COLO668 (cell line): ENCODE data around the gene HDC.

Experiments
- DNase-seq: peaks from one replicate; lab custom pipeline; 2025; ENCODE audit not compliant: unreplicated experiment; lab: John Stamatoyannopoulos, UW

The HDC gene, protein sequence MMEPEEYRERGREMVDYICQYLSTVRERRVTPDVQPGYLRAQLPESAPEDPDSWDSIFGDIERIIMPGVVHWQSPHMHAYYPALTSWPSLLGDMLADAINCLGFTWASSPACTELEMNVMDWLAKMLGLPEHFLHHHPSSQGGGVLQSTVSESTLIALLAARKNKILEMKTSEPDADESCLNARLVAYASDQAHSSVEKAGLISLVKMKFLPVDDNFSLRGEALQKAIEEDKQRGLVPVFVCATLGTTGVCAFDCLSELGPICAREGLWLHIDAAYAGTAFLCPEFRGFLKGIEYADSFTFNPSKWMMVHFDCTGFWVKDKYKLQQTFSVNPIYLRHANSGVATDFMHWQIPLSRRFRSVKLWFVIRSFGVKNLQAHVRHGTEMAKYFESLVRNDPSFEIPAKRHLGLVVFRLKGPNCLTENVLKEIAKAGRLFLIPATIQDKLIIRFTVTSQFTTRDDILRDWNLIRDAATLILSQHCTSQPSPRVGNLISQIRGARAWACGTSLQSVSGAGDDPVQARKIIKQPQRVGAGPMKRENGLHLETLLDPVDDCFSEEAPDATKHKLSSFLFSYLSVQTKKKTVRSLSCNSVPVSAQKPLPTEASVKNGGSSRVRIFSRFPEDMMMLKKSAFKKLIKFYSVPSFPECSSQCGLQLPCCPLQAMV

DNA sequence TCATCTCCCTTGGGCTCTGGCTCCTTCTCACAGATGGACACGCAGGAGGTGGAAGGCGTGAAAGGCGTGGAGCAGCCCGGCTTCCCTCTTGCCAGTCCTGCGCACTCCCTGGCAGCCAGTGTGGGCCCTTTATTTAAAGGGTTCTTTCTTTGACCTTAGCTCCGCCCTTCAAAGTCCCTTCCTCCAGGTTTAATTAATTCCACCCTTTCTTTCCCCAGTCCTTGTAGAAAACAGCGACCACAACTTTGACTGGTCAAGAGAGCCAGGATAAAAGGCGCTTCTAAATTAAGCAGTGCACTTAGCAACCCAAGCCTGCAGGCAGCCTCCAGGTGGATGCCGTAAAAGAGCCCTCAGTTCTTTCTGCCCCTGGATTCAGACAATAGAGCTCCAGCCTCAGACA lies at the start of gene HDC:
Gene HDC, minus strand, starts transcription at position 107 of the 400 bp plus-strand sequence. Its CDS starts 103 bp downstream, at position 4.
- no peak for DNase-seq

DNA sequence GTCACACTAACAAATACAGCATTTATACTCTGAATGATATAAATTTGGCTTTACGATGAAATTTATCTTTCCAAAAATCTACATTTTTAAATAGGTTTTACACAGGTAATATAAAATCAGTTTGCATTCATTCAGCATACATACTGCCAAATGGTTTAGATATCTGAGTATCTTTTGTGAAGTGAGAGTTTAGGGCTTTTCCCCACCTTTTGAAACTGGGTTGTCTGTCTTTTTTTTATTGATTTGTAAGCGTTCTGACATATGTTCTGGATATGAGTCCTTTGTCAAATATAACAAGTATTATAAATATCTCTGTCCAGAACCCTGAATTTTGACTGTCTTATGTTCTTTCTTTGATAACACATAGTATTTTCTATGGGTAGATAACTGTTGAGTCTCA lies 47.1 kb upstream of the HDC start:
- DNase-seq = no peak

DNA sequence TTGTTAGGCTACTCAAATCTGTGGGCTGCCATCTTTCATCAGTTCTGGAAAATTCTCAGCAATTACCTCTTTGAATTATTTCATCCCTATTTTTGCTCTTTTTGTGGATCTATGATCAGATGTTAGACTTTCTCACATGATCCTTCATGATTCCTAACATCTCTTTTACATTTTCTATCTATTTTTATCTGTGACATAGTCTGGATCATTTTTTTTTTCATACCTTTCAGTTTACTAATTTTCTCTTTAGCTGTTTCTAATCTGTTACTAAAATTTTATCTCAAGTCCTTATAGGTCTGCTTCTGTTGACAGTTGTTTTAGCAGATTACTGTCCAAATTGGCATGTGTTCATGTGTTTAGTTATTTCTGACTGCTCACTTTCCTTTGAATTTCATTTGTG lies 42.3 kb upstream of the HDC start:
- no peak for DNase-seq

DNA sequence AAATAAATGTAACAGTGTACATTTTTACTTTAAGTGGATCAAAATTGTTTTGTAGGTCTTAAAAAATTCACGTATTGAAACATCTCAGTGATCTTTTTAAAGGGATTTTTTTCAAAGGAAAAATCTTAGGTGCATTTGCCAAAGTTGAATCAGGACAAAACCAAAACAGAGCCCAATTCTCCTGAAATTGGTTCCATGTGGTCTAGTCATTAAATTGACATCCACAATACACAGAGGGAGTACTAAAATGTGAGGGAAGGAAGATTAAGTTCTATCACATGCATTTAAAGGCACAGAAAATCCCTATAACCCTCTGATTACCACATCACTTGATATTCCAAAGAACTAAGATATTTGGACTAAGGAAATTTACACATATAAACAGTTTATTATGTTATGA lies 39.3 kb upstream of the HDC start:
- no peak for DNase-seq

DNA sequence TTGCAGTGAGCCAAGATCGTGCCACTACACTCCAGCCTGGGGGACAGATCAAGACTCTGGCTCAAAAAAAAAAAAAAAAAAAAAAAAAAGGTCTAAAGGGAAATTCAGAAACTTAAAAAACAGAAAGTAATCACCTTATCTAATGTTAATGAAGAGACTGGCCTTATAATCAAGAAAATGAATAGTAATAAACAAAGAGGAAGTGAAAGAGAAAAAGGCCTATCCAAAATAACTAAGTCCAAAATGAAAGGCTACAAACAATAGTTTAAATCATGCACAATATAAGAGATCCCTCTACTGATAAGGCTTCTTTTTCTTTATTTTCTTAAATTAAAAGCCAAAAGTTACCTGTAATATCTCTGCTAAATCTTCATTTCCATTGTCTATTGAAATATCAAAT lies 37.1 kb upstream of the HDC start:
- DNase-seq = no peak

DNA sequence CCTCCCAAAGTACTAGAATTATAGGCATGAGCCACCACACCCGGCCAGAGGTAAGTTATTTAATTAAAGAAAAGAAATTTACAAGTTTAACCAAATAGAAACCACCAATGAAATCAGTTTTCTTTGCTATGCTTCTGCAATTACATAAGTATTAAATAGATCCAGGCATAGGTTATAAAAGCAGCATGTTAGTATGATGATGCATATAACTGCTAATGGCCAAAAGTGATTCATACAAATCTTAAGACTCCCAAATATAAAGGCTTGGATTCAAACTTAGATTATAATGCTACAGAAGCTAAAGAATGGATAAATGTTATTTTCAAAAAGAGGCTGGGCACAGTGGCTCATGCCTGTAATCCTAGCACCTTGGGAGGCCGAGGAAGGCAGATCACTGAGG lies 32.8 kb upstream of the HDC start:
- DNase-seq = no peak

DNA sequence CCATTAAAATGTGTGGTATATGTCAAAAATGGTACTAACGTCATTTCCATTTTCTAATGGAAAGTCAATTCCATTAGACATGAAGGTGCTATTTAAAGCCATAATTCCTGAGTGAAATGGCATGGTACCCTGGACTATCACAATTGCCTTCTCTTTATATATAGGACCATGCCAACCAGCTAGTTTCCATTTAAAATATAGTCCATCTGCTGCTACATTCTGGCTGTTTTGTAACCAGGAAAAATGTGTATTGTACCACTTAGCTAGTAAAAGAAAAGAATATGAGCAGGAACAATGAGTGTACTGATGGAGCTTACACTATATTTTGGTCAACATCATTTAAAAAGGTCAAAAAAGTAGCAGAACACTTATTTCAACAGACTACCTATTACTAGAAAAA lies 30.4 kb upstream of the HDC start:
- no peak for DNase-seq

DNA sequence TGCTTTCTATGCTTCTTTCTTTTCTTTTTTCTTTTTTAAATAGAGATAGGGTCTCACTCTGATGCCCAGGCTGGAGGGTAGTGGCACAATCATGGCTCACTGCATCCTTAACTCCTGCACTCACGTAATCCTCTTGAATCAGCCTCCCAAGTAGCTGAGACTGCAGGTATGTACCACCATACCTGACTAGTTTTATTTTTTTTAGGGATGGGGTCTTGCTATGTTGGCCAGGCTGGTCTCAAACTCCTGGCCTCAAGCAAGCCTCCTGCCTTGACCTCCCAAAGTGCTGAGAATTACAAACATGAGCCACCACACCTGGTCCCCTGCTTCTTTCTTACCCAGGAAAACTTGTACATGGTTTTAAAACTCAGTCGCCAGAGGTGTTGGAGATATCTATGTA lies 24.2 kb upstream of the HDC start:
- DNase-seq = no peak

DNA sequence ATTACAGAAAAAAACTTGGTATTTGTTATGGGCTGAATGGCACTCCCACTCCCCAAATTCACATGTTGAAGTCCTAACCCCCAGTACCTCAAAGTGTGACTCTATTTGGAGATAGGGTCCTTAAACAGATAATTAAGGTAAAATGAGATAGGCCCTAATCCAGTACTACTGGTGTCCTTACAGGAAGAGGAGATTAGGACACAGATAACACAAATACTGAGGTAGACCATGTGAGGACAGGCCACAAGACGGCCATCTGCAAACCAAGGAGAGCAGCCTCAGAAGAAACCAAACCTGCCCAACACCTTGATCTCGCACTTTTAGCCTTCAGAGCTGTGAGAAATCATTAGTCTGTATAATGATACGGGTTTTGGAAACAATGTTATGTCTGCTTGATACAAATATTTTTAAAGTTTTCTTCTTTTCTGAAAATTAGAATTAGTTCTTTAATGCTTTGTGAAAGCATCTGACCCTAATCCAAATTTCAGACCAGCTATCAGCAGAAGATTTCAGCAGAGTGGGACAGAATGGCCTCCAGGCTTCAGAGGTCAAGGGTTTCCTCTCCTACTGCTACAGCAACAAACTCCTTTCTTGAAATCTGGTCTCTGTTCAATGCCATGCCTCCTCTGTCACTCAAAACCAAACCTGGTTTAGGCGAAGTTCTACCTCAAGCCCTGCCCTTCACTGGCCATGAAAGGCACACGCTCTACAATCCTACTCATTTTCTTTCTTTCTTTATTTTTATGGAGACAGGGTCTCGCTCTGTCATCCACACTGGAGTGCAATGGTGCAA lies 22.0 kb upstream of the HDC start:
- DNase-seq = no peak

DNA sequence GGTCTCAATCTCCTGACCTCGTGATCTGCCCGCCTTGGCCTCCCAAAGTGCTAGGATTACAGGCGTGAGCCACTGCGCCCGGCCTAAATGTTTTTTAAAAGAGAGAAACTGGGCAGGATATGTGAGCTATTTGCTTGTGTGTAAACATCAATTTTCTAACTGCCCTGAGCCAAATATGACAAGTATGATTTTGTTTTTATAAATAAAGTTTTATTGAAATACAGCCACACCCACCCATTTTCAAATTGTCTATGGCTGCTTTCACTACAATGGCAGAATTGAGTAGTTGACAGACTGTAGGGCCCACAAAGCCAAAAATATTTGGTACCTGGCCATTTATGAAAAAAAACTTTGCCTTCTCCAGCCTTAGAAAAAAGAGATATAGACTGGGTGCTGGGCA lies 15.9 kb upstream of the HDC start:
- DNase-seq = no peak

DNA sequence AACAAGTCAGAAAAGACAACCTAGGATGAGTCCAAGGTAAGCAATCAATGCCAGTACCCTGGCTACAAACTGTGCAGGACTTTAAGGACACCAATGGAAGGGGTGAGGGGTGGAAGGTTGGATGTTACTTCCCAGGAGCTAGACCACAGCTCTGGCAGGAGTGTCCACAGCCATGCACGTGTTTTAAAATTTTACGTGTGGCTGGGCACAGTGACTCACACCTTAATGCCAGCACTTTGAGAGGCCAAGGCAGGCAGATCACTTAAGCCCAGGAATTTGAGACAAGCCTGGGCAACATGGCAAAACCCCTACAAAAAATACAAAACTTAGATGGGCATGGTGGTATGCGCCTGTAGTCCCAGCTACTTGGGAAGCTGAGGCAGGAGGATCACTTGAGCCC lies 14.7 kb upstream of the HDC start:
- DNase-seq = no peak

DNA sequence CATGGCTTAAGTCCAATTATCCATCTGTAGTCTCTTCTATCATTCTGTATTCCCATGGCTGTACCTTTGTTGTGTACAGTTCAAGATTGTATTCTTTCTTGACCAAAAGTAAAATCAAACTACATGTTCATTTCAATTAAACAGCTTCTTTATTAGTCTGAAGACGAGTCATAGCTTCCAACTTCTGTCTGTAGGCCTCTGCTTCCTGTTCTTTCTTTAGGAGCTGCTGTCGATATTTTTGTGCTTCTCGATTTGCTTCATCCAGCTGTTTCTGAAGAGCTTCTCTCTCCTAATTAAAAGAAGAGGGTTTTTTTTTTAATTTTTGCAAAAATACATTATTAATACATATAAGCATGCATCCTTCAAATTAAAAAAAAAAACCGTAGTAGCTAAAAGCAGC lies 13.0 kb upstream of the HDC start:
- DNase-seq = no peak

DNA sequence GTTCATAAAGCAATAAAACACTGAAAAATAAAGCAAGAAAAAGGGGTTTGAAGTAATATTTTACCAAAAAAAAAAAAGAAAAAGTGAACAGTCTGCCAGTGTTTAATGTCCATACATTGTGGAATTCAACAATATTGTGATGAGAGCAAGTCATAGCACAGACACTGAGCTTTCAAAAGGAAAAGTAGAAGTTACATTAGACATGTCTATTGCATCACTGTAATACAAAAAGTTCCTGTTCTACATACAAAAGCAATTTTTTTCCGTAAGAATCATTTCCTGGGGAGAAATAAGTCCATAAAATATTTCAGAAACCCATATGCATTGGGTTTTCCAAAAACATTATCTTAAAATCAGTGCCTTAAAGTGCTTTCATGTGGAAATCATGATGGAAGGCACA lies 11.8 kb upstream of the HDC start:
- no peak for DNase-seq

DNA sequence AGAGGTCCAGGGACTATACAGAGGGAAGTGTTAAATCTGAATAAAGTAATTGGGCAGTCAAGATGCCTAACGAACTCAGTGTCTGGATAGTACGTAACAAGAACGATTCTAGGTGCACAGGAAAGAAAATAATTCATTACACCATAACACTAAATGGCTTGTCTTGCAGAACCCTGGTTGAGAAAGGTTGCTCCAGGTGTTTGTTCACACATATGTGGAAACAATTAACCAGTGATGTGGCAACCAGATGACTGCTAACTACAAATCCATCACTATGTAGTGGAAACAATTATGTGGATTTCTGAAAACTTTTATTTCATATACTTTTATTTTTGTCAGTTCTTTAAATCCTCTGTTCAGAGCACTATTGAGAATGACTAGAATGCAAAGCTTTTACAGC lies 10.4 kb upstream of the HDC start:
- no peak for DNase-seq

DNA sequence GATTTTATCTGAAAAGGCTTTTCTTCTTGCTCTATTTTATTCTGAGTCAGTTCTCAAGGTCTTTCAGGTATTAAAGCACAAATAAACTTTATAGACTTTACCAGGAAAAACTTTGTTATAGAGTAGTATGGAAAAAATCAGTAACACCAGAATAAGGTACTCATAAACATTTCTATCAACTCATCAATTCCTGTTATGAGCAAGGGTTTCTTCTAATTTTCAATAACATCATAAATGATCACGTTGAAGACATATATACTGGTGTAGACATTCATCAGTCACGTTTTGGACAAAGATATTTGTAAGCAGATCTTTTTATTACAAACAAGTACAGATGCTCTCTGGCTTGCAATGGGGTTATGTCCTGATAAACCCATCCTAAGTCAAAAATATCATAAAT lies 9.6 kb upstream of the HDC start:
- no peak for DNase-seq

DNA sequence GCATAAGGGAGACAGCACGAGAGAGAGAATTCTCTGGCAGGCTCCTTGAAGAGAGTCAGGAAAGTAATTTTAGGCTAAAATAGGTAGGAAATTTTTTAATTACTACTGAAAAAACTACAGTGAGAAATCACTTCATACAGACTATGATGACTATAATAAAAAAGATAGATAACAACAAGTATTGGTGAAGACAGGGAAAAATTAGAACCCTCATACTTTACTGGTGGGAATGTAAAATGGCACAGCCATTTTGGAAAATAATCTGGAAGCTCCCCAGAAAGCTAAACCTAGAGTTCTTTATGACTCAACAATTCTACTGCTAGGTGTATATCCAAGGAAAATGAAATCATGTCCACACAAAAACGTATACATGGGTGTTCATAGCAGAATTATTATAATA lies 2.1 kb upstream of the HDC start:
- no peak for DNase-seq

DNA sequence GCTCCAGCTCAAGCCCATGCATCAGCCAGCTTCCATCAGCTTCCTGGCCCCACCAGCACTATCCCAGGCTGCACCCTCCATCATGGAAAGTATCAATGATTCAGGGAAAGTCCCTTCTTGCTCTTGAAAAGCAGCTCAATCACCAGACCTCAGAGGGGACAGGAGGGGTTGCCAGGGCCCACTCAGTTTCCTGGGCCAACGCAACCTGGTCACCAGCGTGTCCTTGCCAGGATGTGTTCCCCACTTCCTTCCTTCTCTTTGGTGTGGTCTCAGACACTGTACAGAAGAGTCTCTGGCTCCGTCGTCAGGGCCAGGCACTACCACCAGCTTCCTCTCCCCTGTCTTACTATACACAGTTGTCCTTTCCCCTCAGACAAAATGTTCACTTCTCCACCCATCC lies 3.0 kb downstream of the HDC start:
- no peak for DNase-seq

DNA sequence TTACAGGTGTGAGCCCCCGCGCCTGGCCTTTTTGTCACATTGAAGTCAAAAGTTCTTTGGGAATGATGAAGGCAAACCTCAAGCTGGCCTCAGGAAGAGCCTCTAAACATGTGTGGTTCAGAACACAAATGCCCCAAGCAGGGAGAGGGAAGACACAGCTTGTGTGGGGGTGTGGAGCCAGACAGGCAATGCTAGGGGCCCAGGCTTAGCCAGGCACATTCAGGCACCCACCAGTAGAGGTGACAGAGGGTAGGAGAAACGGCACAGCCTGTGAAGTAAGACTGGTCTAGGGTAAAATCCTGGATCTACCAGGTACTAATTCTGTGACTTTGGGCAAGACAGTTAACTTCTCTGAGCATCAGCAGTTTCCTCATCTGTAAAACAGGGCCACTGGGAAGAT lies 3.5 kb downstream of the HDC start:
- DNase-seq = no peak

DNA sequence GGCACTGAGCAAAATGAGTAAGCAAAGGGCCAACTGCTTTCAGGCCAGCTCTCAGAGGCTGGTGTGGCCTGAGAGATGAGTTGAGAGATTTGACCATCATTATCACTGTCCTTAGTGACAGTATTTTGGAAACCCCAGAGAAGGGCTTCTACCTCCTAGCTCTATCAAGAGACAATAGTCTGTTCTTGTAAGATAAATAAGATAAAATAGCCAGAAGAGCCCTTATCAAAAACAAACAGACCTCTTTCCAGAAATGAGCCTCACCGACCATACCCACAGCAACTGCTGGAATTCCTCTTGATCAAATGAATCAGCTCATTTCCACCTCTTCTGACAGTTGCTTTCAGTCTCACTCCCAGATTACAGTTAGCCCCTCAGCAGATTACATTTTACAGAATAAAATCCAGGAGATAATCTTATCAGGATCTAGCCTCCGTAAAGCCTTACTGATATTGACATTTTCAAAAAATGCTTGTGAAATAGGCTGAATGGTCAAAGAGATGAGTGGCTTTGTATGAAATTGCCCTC lies 4.5 kb downstream of the HDC start:
- DNase-seq = no peak

DNA sequence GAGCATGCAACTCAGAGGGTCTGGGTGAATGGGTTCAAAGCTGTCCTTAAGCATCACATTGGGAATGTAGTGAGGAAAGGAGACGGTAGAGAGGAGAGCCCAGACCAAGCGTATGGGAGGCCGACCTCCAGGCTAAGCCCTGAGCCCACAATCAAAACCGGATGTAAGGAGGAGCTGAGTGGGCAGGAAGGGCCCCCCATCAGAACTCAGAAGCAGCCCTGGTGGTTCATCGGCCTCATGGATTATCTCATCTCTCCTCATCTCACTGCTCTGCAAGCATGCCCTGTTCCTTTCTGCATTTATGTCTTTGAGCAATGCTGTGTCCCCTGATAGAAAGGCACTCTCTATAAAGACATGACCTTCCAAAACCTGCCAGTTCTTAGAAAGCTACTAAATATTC lies 6.2 kb downstream of the HDC start:
- DNase-seq = no peak

DNA sequence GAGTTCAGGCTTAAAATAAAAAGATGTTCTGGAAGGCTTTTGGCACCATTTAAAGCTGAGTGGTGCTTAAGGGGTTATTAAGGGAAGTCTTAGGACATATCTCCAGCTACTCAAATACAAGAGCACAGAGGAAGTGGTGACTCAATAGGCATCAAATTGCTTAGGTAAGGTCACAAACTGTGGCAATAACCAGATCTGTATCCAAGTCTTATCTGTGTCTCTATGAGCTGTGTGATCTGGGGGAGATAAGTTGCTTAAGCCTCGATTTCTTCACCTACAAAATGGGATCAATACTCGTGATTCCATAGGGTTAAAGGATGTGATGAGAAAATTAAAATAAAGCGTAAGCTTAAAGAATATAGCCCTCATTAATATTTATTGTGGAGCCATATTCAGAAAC lies 7.6 kb downstream of the HDC start:
- no peak for DNase-seq

DNA sequence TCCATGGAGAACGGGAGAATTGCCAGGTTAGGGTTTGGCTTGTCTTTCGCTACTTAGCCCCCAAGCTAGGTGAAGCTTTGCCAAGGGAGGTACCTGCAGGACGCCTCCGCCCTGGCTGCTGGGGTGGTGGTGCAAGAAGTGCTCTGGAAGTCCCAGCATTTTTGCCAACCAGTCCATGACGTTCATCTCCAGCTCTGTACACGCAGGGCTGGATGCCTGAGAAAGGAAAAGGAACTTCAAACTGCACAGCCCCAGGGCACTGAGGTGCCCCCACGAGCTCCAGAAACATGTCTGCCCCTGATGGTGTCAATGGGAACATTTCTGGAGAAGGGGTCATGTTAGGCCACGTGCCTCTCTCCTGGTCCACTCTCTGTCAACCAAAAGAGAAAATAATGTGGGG lies 8.2 kb downstream of the HDC start:
- no peak for DNase-seq
